Measurements from ENCODE around the gene TCTN1. TPM values are rescaled to one million over a fixed set of nuclear protein-coding genes. Genes with fewer than 3 reads are reported as not detected.
A peak's percentile ranks its signal among the peaks of the same experiment; 100 is the strongest.

TCTN1 gene
- total and polyA plus RNA-seq, 2 donors (not counting 1 experiment from before 2014, with no cell fraction given): 49.1 to 69.8 TPM

- Histone ChIP-seq H3K36me3 (replicated peaks in 1 of 2; ENCODE audit: control extremely low read depth in 1 of 2, control insufficient read depth in 1 of 2, extremely low read depth in 1 of 2, insufficient read depth in 2 of 2, low read length in 1 of 2) (no peaks in the 10 kb centered on the region), H3K27me3 (replicated peaks in 1 of 4; ENCODE audit: control extremely low read depth in 1 of 4, control insufficient read depth in 3 of 4, insufficient read depth in 4 of 4, low read length in 3 of 4) (no peaks in the 10 kb centered on the region), H3K27ac (ENCODE audit: low read length in 2 of 2) (peak overlapping the region; percentile 88 to 96), H2AFZ (ENCODE audit: insufficient read depth, low read depth, low read length, poor library complexity, severe bottlenecking) (peak overlapping the region; percentile 50), H3K4me3 (ENCODE audit: control extremely low read depth in 1 of 5, extremely low read depth in 1 of 5, insufficient read depth in 1 of 5, low read depth in 2 of 5, low read length in 4 of 5) (peak overlapping the region; percentile 74 to 93 (median 87)), H3K4me2 (replicated peaks; ENCODE audit: low read depth, low read length, poor library complexity, severe bottlenecking) (peak overlapping the region; percentile 87), H3K4me1 (ENCODE audit: control insufficient read depth in 2 of 2, insufficient read depth in 2 of 2, low read length in 2 of 2) (peaks cover 64 to 67% of the 10 kb centered on the region in 2 donors), H4K20me1 (ENCODE audit: control insufficient read depth, insufficient read depth, low read length, poor library complexity, severe bottlenecking) (peaks cover 31% of the 10 kb centered on the region), H3K9ac (ENCODE audit: low read length) (peak overlapping the region; percentile 87), H3K9me3 (ENCODE audit: control extremely low read depth in 1 of 3, control insufficient read depth in 2 of 3, insufficient read depth in 1 of 3, low read length in 2 of 3) (no peaks in the 10 kb centered on the region), H3K79me2 (ENCODE audit: control insufficient read depth, insufficient read depth, low read length) (peaks cover 85% of the 10 kb centered on the region)
- DNase-seq (peak; percentile 91), ATAC-seq (ENCODE audit: low read depth) (peak; percentile 43)
- no peaks in the 10 kb centered on the region for H3K27me3 Mint-ChIP-seq
- TF ChIP-seq, protein P1, sequence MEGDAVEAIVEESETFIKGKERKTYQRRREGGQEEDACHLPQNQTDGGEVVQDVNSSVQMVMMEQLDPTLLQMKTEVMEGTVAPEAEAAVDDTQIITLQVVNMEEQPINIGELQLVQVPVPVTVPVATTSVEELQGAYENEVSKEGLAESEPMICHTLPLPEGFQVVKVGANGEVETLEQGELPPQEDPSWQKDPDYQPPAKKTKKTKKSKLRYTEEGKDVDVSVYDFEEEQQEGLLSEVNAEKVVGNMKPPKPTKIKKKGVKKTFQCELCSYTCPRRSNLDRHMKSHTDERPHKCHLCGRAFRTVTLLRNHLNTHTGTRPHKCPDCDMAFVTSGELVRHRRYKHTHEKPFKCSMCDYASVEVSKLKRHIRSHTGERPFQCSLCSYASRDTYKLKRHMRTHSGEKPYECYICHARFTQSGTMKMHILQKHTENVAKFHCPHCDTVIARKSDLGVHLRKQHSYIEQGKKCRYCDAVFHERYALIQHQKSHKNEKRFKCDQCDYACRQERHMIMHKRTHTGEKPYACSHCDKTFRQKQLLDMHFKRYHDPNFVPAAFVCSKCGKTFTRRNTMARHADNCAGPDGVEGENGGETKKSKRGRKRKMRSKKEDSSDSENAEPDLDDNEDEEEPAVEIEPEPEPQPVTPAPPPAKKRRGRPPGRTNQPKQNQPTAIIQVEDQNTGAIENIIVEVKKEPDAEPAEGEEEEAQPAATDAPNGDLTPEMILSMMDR (IDR thresholded peaks at IDR 0.05): no peak
- no peak for TF ChIP-seq EZH2 (IDR thresholded peaks at IDR 0.05; ENCODE audit: borderline replicate concordance, insufficient read depth, low read depth, low read length, poor library complexity, severe bottlenecking)
- H3K4me1 Mint-ChIP-seq: peaks cover 75% of the 10 kb centered on the region
- WGBS (ENCODE audit: insufficient coverage): under 1% methylated on average over 104 of the region's 104 CpGs
- intact Hi-C loops (cut with micrococcal nuclease): loop anchor here (1.0 to 5.0 kb wide), 7 partner anchors 9 to 132 kb away; partner anchors contain the start of genes ARPC3, RAD9B, TCTN1 and VPS29
- CTCF ChIA-PET: interaction anchor here (0.9 to 4.4 kb wide), 4 partner anchors 9 to 134 kb away, joined by 3 to 39 read pairs (median 4); partner anchors contain the start of gene FAM216A
- H3K9me3 Mint-ChIP-seq (ENCODE audit: insufficient read depth): no peaks in the 10 kb centered on the region
- peak overlapping the region; percentile 92 for H3K27ac Mint-ChIP-seq
- POLR2A ChIA-PET: interaction anchor here (0.6 kb wide), 1 partner anchor 23 kb away, joined by 6 read pairs; no protein-coding TSS in a partner anchor
- peak overlapping the region; percentile 94 for H3K4me3 Mint-ChIP-seq
Observed at GRCh38 chr12:110582276-110583136, 31.4 kb upstream of the TCTN1 start.
